Ascending aorta (tissue), 2 donors: Measurements from ENCODE around the gene ITPKA. TPM values are rescaled to one million over a fixed set of nuclear protein-coding genes. Genes with fewer than 3 reads are reported as not detected.

Experiments used
- DNase-seq, 2 donors: peaks; one replicate each; pipeline ENCODE4 v3.0.0-alpha.2; 2019; ENCODE audit warnings: low spot score in 2 of 2
- H3K27ac ChIP-seq, 2 donors: fragments of 200-600 bp; sonication (generic); one replicate each; pipeline ENCODE4 v1.5.1; 2016 to 2017; ENCODE audit warnings: mild to moderate bottlenecking in 1 of 2
- H3K27me3 ChIP-seq: fragments of 200-600 bp; sonication (generic); one replicate; pipeline ENCODE4 v1.5.1; 2017
- H3K36me3 ChIP-seq, 2 donors: fragments of 200-600 bp; sonication (generic); one replicate each; pipeline ENCODE4 v1.5.1; 2016
- H3K4me1 ChIP-seq, 2 donors: fragments of 200-600 bp; sonication (generic); one replicate each; pipeline ENCODE4 v1.5.1; 2016 to 2017; ENCODE audit warnings: mild to moderate bottlenecking in 1 of 2
- H3K4me3 ChIP-seq, 2 donors: fragments of 200-600 bp; sonication (generic); one replicate each; pipeline ENCODE4 v1.5.1; 2016 to 2017; ENCODE audit warnings: mild to moderate bottlenecking in 1 of 2
- H3K9me3 ChIP-seq, 2 donors: fragments of 200-600 bp; sonication (generic); one replicate each; pipeline ENCODE4 v1.5.1; 2016
- CTCF ChIP-seq, 3 experiments: fragments of 200-600 bp in 2 of 3; fragments of 450-650 bp in 1 of 3; sonication (generic) in 2 of 3; IDR thresholded peaks; one replicate each; pipeline ENCODE4 v1.5.1; 2016 to 2019; ENCODE audit warnings: antibody characterized with exemption in 3 of 3, mild to moderate bottlenecking in 1 of 3, moderate library complexity in 1 of 3
- intact Hi-C: fragments of 100-400 bp; cut with DNase I; formaldehyde crosslinking; loops from one replicate; pipeline ENCODE4 v1.15.1; 2023
- total RNA-seq: library from RNA; depleted of rRNA; stranded (reverse); fragments of >200 nt; gene quantifications from one replicate; pipeline ENCODE4 v1.1.0, GENCODE V29; 2016

The ITPKA gene
- total RNA-seq, 1 donor from 2014 or later: not detected

GRCh38 chr15:41495736-41496599 lies 2.3 kb downstream of the ITPKA start:
- Histone ChIP-seq H3K4me3 (peak overlapping the region; percentile 80 to 87), H3K4me1 (peaks cover 12 to 25% of the 10 kb centered on the region in 2 donors), H3K27ac (no peak overlapping the region), H3K9me3 (no peaks in the 10 kb centered on the region), H3K27me3 (peaks cover 6% of the 10 kb centered on the region), H3K36me3 (no peaks in the 10 kb centered on the region)
- DNase-seq: no peak
- intact Hi-C loops: no loop called here
- no peak for TF ChIP-seq CTCF (IDR thresholded peaks at IDR 0.05)

- peaks cover 9 to 30% of the 10 kb centered on the region in 2 donors for H3K4me1 ChIP-seq
- no peak for DNase-seq
- intact Hi-C loops: no loop called here
- no peaks in the 10 kb centered on the region for H3K9me3 ChIP-seq
- no peak for TF ChIP-seq CTCF (IDR thresholded peaks at IDR 0.05)
- H3K27me3 ChIP-seq: peaks cover 13% of the 10 kb centered on the region
- H3K36me3 ChIP-seq: no peaks in the 10 kb centered on the region
- no peak overlapping the region for H3K4me3 ChIP-seq
- no peak overlapping the region for H3K27ac ChIP-seq
Measured at GRCh38 chr15:41498657-41499056, 5.0 kb downstream of the ITPKA start.

- no peak for TF ChIP-seq CTCF (IDR thresholded peaks at IDR 0.05)
- Histone ChIP-seq H3K4me1 (peaks cover 6 to 27% of the 10 kb centered on the region in 2 donors), H3K27me3 (peaks cover 10% of the 10 kb centered on the region)
Measured at GRCh38 chr15:41499109-41499851, 5.6 kb downstream of the ITPKA start.

GRCh38 chr15:41501191-41501917 lies 7.7 kb downstream of the ITPKA start:
- no peak for TF ChIP-seq CTCF (IDR thresholded peaks at IDR 0.05)
- no peak overlapping the region for H3K27ac ChIP-seq
- H3K36me3 ChIP-seq: no peaks in the 10 kb centered on the region
- H3K4me3 ChIP-seq: peak overlapping the region; percentile 47 to 50
- peaks cover 2 to 15% of the 10 kb centered on the region in 2 donors for H3K4me1 ChIP-seq
- intact Hi-C loops: no loop called here
- DNase-seq: no peak
- peaks cover 8% of the 10 kb centered on the region for H3K27me3 ChIP-seq
- H3K9me3 ChIP-seq: no peaks in the 10 kb centered on the region

More at GRCh38 chr15:41499109-41499851, 5.6 kb downstream of the ITPKA start:
- H3K27ac ChIP-seq: no peak overlapping the region
- DNase-seq: no peak
- H3K4me3 ChIP-seq: no peak overlapping the region
- no peaks in the 10 kb centered on the region for H3K9me3 ChIP-seq
- intact Hi-C loops: no loop called here
- no peaks in the 10 kb centered on the region for H3K36me3 ChIP-seq

- TF ChIP-seq CTCF (IDR thresholded peaks at IDR 0.05): no peak
- peaks cover 2 to 15% of the 10 kb centered on the region in 2 donors for H3K4me1 ChIP-seq
- no peaks in the 10 kb centered on the region for H3K36me3 ChIP-seq
- intact Hi-C loops: no loop called here
- peak overlapping the region; percentile 47 to 50 for H3K4me3 ChIP-seq
- H3K27ac ChIP-seq: no peak overlapping the region
- no peaks in the 10 kb centered on the region for H3K9me3 ChIP-seq
- peaks cover 8% of the 10 kb centered on the region for H3K27me3 ChIP-seq
- no peak for DNase-seq
Measured at GRCh38 chr15:41501931-41502794, 8.5 kb downstream of the ITPKA start.
